Transverse colon (tissue), 4 donors: ENCODE measurements around the gene HAPLN3. TPM values are rescaled to one million over a fixed set of nuclear protein-coding genes. Genes with fewer than 3 reads are reported as not detected.

Experiments
- DNase-seq: peaks from one replicate; pipeline ENCODE4 v3.0.0-alpha.2; 2019
- H3K27ac ChIP-seq, 4 donors: fragments of 200-600 bp; sonication (generic); 2 replicates each; pipeline ENCODE4 v1.5.1; 2016 to 2018; ENCODE audit warnings: inconsistent platforms in 4 of 4
- H3K27me3 ChIP-seq: fragments of 200-600 bp; sonication (generic); 2 replicates; pipeline ENCODE4 v1.5.1; 2017; ENCODE audit warnings: inconsistent platforms
- H3K36me3 ChIP-seq, 4 donors: fragments of 200-600 bp; sonication (generic); 2 replicates each; pipeline ENCODE4 v1.5.1; 2017 to 2019; ENCODE audit warnings: inconsistent platforms in 4 of 4
- H3K4me1 ChIP-seq, 4 donors: fragments of 200-600 bp; sonication (generic); 2 replicates each; pipeline ENCODE4 v1.5.1; 2017 to 2020; ENCODE audit warnings: inconsistent platforms in 4 of 4
- H3K4me3 ChIP-seq, 4 donors: fragments of 200-600 bp; sonication (generic); 1 replicate in 1 of 4; 2 replicates in 3 of 4; pipeline versions ENCODE4 v1.5.1 to v1.6.1; 2017 to 2019; ENCODE audit warnings: inconsistent platforms in 4 of 4
- H3K9me3 ChIP-seq, 2 donors: fragments of 200-600 bp; sonication (generic); 2 replicates each; pipeline ENCODE4 v1.5.1; 2017 to 2019; ENCODE audit warnings: inconsistent platforms in 2 of 2
- EP300 ChIP-seq: sonication (generic); formaldehyde crosslinking; IDR thresholded peaks from one replicate; pipeline ENCODE4 v1.6.1; 2017; ENCODE audit warnings: antibody characterized with exemption, low read depth
- POLR2A ChIP-seq: fragments of 450-650 bp; IDR thresholded peaks from one replicate; pipeline ENCODE4 v1.6.1; 2016; ENCODE audit warnings: antibody characterized with exemption, mild to moderate bottlenecking, moderate library complexity
- POLR2AphosphoS5 ChIP-seq, 3 donors: sonication (generic); formaldehyde crosslinking; IDR thresholded peaks; one replicate each; pipeline ENCODE4 v1.6.1; 2016; ENCODE audit warnings: antibody characterized with exemption in 3 of 3
- WGBS, 2 donors: methylation state at CpG; one replicate each; pipeline ENCODE4 v1.1.5; 2018; ENCODE audit warnings: low coverage in 1 of 2; 5-methylcytosine and 5-hydroxymethylcytosine counted together
- in situ Hi-C, 4 donors: fragments of 200-750 bp; cut with MboI; loops; one replicate each; pipeline versions ENCODE4 v1.15.0 to v1.15.1; 2017; ENCODE audit warnings: low sequenced_read_pairs in 3 of 4, low pct_ligation_motif_present in 1 of 4, low pct_unique_long_range_greater_than_20kb in 1 of 4
- intact Hi-C: fragments of 100-400 bp; cut with DNase I; formaldehyde crosslinking; loops from one replicate; pipeline ENCODE4 v1.15.1; 2023; ENCODE audit warnings: low total_unique reads
- total RNA-seq, 4 donors: library from RNA; depleted of rRNA; stranded (reverse); fragments of >200 nt; gene quantifications; one replicate each; pipeline ENCODE4 v1.1.0, GENCODE V29; 2016
- TF ChIP-seq, protein P1 (sequence below), 5 experiments: fragments of 200-600 bp in 3 of 5; fragments of 450-650 bp in 2 of 5; sonication (generic) in 3 of 5; IDR thresholded peaks; 1 replicate in 2 of 5; 2 replicates in 3 of 5; pipeline ENCODE4 v1.5.1; 2016 to 2017; ENCODE audit warnings: antibody characterized with exemption in 5 of 5, inconsistent platforms in 3 of 5, mild to moderate bottlenecking in 2 of 5, moderate library complexity in 1 of 5

HAPLN3 gene
- total RNA-seq, 4 donors from 2014 or later: 0.37 to 3.8 (median 2.7) TPM

DNA sequence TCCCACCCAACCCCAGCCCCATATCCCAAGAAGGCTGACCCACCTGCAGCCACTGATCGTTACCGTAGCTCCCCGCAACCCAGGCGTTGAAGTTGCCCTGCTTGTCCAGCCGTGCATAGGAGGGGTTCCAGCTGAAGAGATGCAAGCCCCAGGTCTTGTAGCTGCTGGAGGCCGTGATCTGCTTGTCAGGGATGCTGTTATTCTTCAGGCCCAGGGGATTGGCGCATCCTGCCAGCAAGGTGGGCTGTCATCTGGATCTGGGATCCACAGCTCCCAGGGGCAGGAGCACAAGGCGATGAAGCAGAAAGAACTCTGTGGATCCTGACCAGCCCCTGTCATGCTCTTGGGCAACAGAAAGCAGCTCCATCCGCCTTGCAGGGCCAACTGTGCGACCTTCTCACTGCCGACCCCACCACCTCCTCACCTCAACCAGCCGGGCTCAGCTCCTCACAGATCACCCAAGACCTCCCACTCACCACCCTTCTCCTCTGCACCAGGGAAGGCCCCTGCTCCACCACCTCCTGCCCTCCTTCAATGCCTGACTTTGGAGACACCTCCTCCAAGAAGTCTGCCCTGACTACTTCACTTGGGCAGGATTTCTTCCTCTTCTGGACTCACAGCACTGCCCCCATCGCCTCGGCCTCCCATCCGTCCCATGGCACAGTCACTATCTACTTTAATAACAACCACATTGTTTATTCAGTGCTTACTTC lies 6.3 kb upstream of the HAPLN3 start:
- no peaks in the 10 kb centered on the region for H3K27me3 ChIP-seq
- DNase-seq: no peak
- H3K36me3 ChIP-seq: no peaks in the 10 kb centered on the region
- intact Hi-C loops: loop anchor here (10.0 kb wide), 1 partner anchor 273 kb away; no protein-coding TSS in a partner anchor
- in situ Hi-C loops: loop anchor here (10.0 to 25.0 kb wide), 4 partner anchors 113 to 286 kb away; no protein-coding TSS in a partner anchor
- H3K9me3 ChIP-seq: no peaks in the 10 kb centered on the region
- 59 to 89% methylated on average over 3 to 14 of the region's 15 CpGs for whole genome bisulfite sequencing, 2 donors
- TF ChIP-seq EP300 (no peak), POLR2AphosphoS5 (IDR thresholded peaks at IDR 0.05) (no peak), POLR2A (no peak)
- TF ChIP-seq, protein P1, sequence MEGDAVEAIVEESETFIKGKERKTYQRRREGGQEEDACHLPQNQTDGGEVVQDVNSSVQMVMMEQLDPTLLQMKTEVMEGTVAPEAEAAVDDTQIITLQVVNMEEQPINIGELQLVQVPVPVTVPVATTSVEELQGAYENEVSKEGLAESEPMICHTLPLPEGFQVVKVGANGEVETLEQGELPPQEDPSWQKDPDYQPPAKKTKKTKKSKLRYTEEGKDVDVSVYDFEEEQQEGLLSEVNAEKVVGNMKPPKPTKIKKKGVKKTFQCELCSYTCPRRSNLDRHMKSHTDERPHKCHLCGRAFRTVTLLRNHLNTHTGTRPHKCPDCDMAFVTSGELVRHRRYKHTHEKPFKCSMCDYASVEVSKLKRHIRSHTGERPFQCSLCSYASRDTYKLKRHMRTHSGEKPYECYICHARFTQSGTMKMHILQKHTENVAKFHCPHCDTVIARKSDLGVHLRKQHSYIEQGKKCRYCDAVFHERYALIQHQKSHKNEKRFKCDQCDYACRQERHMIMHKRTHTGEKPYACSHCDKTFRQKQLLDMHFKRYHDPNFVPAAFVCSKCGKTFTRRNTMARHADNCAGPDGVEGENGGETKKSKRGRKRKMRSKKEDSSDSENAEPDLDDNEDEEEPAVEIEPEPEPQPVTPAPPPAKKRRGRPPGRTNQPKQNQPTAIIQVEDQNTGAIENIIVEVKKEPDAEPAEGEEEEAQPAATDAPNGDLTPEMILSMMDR (IDR thresholded peaks at IDR 0.05): no peak
- no peak overlapping the region for H3K4me3 ChIP-seq
- no peak overlapping the region for H3K27ac ChIP-seq
- H3K4me1 ChIP-seq: peaks cover 10 to 25% (median 15%) of the 10 kb centered on the region in 4 donors

DNA sequence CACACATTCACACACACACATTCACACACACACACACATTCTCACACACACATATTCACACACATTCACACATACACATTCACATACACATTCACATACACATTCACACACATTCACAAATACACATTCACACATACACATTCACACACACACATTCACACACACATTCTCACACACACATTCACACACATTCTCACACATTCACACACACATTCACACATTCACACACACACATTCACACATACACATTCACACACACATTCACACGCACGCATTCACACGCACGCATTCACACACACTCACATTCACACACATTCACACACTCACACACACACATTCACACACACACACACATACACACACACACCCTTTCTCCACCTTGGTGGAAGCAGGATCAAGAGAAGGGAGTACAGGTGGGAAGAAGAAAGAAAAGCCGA lies 5.7 kb upstream of the HAPLN3 start:
- H3K4me1 ChIP-seq: peaks cover 10 to 25% (median 15%) of the 10 kb centered on the region in 4 donors
- intact Hi-C loops: loop anchor here (10.0 kb wide), 1 partner anchor 274 kb away; no protein-coding TSS in a partner anchor
- DNase-seq: no peak
- H3K27me3 ChIP-seq: no peaks in the 10 kb centered on the region
- H3K27ac ChIP-seq: no peak overlapping the region
- TF ChIP-seq POLR2AphosphoS5 (IDR thresholded peaks at IDR 0.05): no peak
- TF ChIP-seq EP300: no peak
- no peak for TF ChIP-seq POLR2A
- TF ChIP-seq, protein P1 (IDR thresholded peaks at IDR 0.05): no peak
- H3K36me3 ChIP-seq: no peaks in the 10 kb centered on the region
- in situ Hi-C loops: loop anchor here (10.0 to 25.0 kb wide), 4 partner anchors 114 to 286 kb away; no protein-coding TSS in a partner anchor
- no peak overlapping the region for H3K4me3 ChIP-seq
- WGBS, 2 donors: 86 to 93% methylated on average over 3 to 5 of the region's 5 CpGs
- no peaks in the 10 kb centered on the region for H3K9me3 ChIP-seq

DNA sequence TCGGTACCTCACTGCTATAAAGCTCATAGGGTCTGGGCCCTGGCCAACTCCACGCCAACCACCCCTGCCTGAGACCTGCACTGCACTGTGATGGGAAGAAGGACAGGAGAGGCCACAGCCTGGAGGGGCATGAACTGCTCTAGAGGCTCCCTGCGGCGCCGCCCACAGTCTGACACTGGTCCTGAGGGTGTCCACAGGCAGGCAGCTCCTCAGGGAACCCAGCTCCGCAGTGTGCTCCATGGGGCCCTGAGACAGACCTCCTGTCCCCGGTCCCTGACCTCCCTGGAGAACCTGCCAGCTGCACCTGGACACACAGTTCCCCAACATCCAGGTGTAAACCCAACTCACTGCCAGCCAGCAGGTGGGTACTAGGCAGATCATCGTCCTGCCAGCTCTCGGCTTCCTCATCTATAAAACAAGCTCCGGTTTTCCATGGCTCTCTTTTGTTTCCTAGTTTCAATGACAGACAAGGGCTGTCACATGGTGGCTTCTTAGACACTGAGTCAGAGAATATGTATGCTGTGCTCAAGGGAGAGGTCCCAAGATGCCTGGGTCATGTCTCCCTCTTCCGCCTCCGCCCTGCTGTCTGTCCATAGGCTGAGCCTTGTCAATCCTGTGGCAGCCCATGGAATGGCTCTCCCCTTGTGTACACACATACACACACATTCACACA lies 5.1 kb upstream of the HAPLN3 start:
- Histone ChIP-seq H3K4me1 (peaks cover 10 to 28% (median 18%) of the 10 kb centered on the region in 4 donors), H3K27ac (no peak overlapping the region), H3K4me3 (no peak overlapping the region), H3K27me3 (peaks cover 4% of the 10 kb centered on the region), H3K9me3 (no peaks in the 10 kb centered on the region), H3K36me3 (no peaks in the 10 kb centered on the region)
- TF ChIP-seq EP300 (no peak), POLR2A (no peak), POLR2AphosphoS5 (IDR thresholded peaks at IDR 0.05) (no peak)
- TF ChIP-seq, protein P1 (IDR thresholded peaks at IDR 0.05): no peak
- DNase-seq: no peak
- intact Hi-C loops: loop anchor here (10.0 kb wide), 1 partner anchor 274 kb away; no protein-coding TSS in a partner anchor
- WGBS, 2 donors: 81 to 90% methylated on average over 4 to 12 of the region's 12 CpGs
- in situ Hi-C loops: loop anchor here (10.0 to 25.0 kb wide), 4 partner anchors 114 to 287 kb away; no protein-coding TSS in a partner anchor

DNA sequence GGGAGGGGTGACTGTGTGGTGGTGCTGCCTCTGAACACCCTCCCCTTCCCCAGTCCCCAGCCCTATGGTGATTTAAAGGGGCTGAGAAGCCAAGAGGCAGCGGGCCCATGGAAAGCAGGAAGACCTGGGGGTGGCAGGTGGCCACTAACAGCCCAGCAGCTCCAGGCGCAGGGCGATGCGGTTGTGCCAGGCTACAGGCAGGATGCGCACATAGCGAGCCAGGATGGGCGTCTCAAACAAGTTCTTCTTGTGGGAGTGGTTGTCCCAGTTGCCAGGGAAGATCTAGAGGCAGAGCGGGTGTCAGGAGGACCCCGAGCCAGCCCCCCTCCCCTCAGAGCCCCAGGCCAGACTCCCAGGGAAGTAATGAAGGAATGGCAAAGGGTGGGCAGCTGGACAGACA lies 3.9 kb upstream of the HAPLN3 start:
- Histone ChIP-seq H3K4me3 (no peak overlapping the region), H3K27ac (no peak overlapping the region), H3K9me3 (no peaks in the 10 kb centered on the region), H3K27me3 (peaks cover 16% of the 10 kb centered on the region), H3K4me1 (peaks cover 14 to 29% (median 25%) of the 10 kb centered on the region in 4 donors), H3K36me3 (no peaks in the 10 kb centered on the region)
- TF ChIP-seq POLR2AphosphoS5 (IDR thresholded peaks at IDR 0.05) (no peak), EP300 (no peak), POLR2A (no peak)
- TF ChIP-seq, protein P1 (IDR thresholded peaks at IDR 0.05): no peak
- DNase-seq: no peak
- 85 to 100% methylated on average over 2 to 9 of the region's 9 CpGs for WGBS, 2 donors
- intact Hi-C loops: no loop called here
- in situ Hi-C loops: no loop called here
